Measurements from ENCODE around the gene STK17A. TPM values are rescaled to one million over a fixed set of nuclear protein-coding genes. Genes with fewer than 3 reads are reported as not detected.

Gene STK17A
- total RNA-seq, 4 donors from 2014 or later: 7.9 to 22.9 (median 16.4) TPM

- H3K36me3 ChIP-seq: no peaks in the 10 kb centered on the region
- H3K27me3 ChIP-seq: no peaks in the 10 kb centered on the region
- DNase-seq: no peak
- intact Hi-C loops (cut with DNase I): no loop called here
- no peak overlapping the region for H3K4me3 ChIP-seq (replicated peaks in 1 of 3)
- H3K27ac ChIP-seq: no peak overlapping the region
- H3K4me1 ChIP-seq: peaks cover 0 to 11% of the 10 kb centered on the region in 2 donors
- TF ChIP-seq CTCF (IDR thresholded peaks at IDR 0.05) (no peak), POLR2A (IDR thresholded peaks at IDR 0.05) (no peak)
- no peaks in the 10 kb centered on the region for H3K9me3 ChIP-seq
Measured at GRCh38 chr7:43659549-43659896, 76.6 kb downstream of the STK17A start.

GRCh38 chr7:43660141-43660540, 77.2 kb downstream of the STK17A start:
- Histone ChIP-seq H3K9me3 (no peaks in the 10 kb centered on the region), H3K4me1 (peaks cover 0 to 11% of the 10 kb centered on the region in 2 donors), H3K27me3 (no peaks in the 10 kb centered on the region), H3K36me3 (no peaks in the 10 kb centered on the region), H3K4me3 (replicated peaks in 1 of 3) (no peak overlapping the region), H3K27ac (no peak overlapping the region)
- 96% methylated on average over 2 of the region's 2 CpGs for WGBS, 2 donors
- no peak for TF ChIP-seq POLR2A (IDR thresholded peaks at IDR 0.05)
- TF ChIP-seq CTCF (IDR thresholded peaks at IDR 0.05): no peak
- intact Hi-C loops (cut with DNase I): no loop called here
- DNase-seq: no peak

- no peaks in the 10 kb centered on the region for H3K4me1 ChIP-seq
- no peaks in the 10 kb centered on the region for H3K27me3 ChIP-seq
- no peak overlapping the region for H3K27ac ChIP-seq
- TF ChIP-seq CTCF (IDR thresholded peaks at IDR 0.05) (no peak), POLR2A (IDR thresholded peaks at IDR 0.05) (no peak)
- H3K9me3 ChIP-seq: no peaks in the 10 kb centered on the region
- H3K4me3 ChIP-seq (replicated peaks in 1 of 3): no peak overlapping the region
- no peaks in the 10 kb centered on the region for H3K36me3 ChIP-seq
- WGBS, 2 donors: 2 to 46% methylated on average over 1 of the region's 1 CpG
- intact Hi-C loops (cut with DNase I): no loop called here
- DNase-seq: no peak
Measured at GRCh38 chr7:43664681-43665080, 81.8 kb downstream of the STK17A start.

- TF ChIP-seq CTCF (IDR thresholded peaks at IDR 0.05) (no peak), POLR2A (IDR thresholded peaks at IDR 0.05) (no peak)
- H3K27ac ChIP-seq: no peak overlapping the region
- H3K36me3 ChIP-seq: no peaks in the 10 kb centered on the region
- H3K27me3 ChIP-seq: no peaks in the 10 kb centered on the region
- no peaks in the 10 kb centered on the region for H3K4me1 ChIP-seq
- H3K9me3 ChIP-seq: no peaks in the 10 kb centered on the region
- DNase-seq: no peak
- no peak overlapping the region for H3K4me3 ChIP-seq (replicated peaks in 1 of 3)
- intact Hi-C loops (cut with DNase I): no loop called here
Measured at GRCh38 chr7:43666938-43667337, 84.0 kb downstream of the STK17A start.

- DNase-seq: no peak
Measured at GRCh38 chr7:43668035-43668434, 85.1 kb downstream of the STK17A start.

More at GRCh38 chr7:43668035-43668434, 85.1 kb downstream of the STK17A start:
- Histone ChIP-seq H3K4me3 (replicated peaks in 1 of 3) (no peak overlapping the region), H3K27me3 (no peaks in the 10 kb centered on the region), H3K27ac (no peak overlapping the region), H3K4me1 (no peaks in the 10 kb centered on the region), H3K9me3 (no peaks in the 10 kb centered on the region), H3K36me3 (no peaks in the 10 kb centered on the region)
- TF ChIP-seq CTCF (IDR thresholded peaks at IDR 0.05) (no peak), POLR2A (IDR thresholded peaks at IDR 0.05) (no peak)
- intact Hi-C loops (cut with DNase I): no loop called here
- 27 to 63% methylated on average over 1 of the region's 1 CpG for WGBS, 2 donors
